Thymus (tissue), 11 donors: ENCODE measurements around the gene BRD3. TPM values are rescaled to one million over a fixed set of nuclear protein-coding genes. Genes with fewer than 3 reads are reported as not detected.

Source experiments
- DNase-seq, 9 donors: peaks; one replicate each; pipeline ENCODE4 v3.0.0-alpha.2; 2013; ENCODE audit warnings: low spot score in 9 of 9, low read depth in 6 of 9, missing footprints in 1 of 9
- H3K27ac ChIP-seq, 2 donors: one replicate each; pipeline ENCODE4 v1.5.1; 2013; ENCODE audit warnings: control low read depth in 1 of 2, low read depth in 1 of 2, low read length in 1 of 2, mild to moderate bottlenecking in 1 of 2, moderate library complexity in 1 of 2
- H3K27me3 ChIP-seq, 2 donors: one replicate each; pipeline ENCODE4 v1.5.1; 2013; ENCODE audit warnings: low read length in 1 of 2; ENCODE audit not compliant: control insufficient read depth in 2 of 2, insufficient read depth in 1 of 2
- H3K36me3 ChIP-seq, 2 donors: one replicate each; pipeline ENCODE4 v1.5.1; 2013; ENCODE audit warnings: low read length in 1 of 2, mild to moderate bottlenecking in 1 of 2, moderate library complexity in 1 of 2; ENCODE audit not compliant: control insufficient read depth in 2 of 2, insufficient read depth in 2 of 2
- H3K4me1 ChIP-seq, 2 donors: one replicate each; pipeline ENCODE4 v1.5.1; 2013; ENCODE audit warnings: low read length in 2 of 2; ENCODE audit not compliant: control insufficient read depth in 2 of 2, insufficient read depth in 2 of 2
- H3K4me3 ChIP-seq, 2 donors: one replicate each; pipeline ENCODE4 v1.5.1; 2013; ENCODE audit warnings: low read length in 2 of 2, control low read depth in 1 of 2, mild to moderate bottlenecking in 1 of 2
- H3K9me3 ChIP-seq, 2 donors: one replicate each; pipeline ENCODE4 v1.5.1; 2013; ENCODE audit warnings: low read length in 1 of 2, mild to moderate bottlenecking in 1 of 2; ENCODE audit not compliant: control insufficient read depth in 2 of 2, insufficient read depth in 1 of 2
- WGBS: extraction: QIAGEN DNeasy Blood & Tissue Kit; methylation state at CpG from one replicate; pipeline ENCODE4 v1.1.7; 2013; 5-methylcytosine and 5-hydroxymethylcytosine counted together
- polyA plus RNA-seq: library from polyadenylated mRNA; stranded (reverse); fragments of 200-250 nt; gene quantifications from one replicate; pipeline ENCODE4 v1.2.3, GENCODE V29; 2013
- total RNA-seq: library from RNA; stranded (reverse); fragments of 120-200 nt; gene quantifications from one replicate; pipeline ENCODE4 v1.2.4, GENCODE V29; 2013
- donor health status: healthy.

The BRD3 gene
- total and polyA plus RNA-seq, 2 donors: 6.4 to 14.5 TPM

GRCh38 chr9:134029248-134030226, 38.3 kb downstream of the BRD3 start:
- WGBS: 98% methylated on average over 21 of the region's 21 CpGs

GRCh38 chr9:134028575-134029247, 39.1 kb downstream of the BRD3 start:
- Histone ChIP-seq H3K4me1 (peaks cover 4 to 15% of the 10 kb centered on the region in 2 donors), H3K27ac (no peak overlapping the region), H3K27me3 (no peaks in the 10 kb centered on the region), H3K4me3 (no peak overlapping the region), H3K9me3 (peaks cover 0 to 2% of the 10 kb centered on the region in 2 donors), H3K36me3 (peaks cover 28 to 41% of the 10 kb centered on the region in 2 donors)
- DNase-seq: no peak
- WGBS: 96% methylated on average over 22 of the region's 22 CpGs

More at GRCh38 chr9:134029248-134030226, 38.3 kb downstream of the BRD3 start:
- H3K27me3 ChIP-seq: no peaks in the 10 kb centered on the region
- peaks cover 4 to 14% of the 10 kb centered on the region in 2 donors for H3K4me1 ChIP-seq
- no peak overlapping the region for H3K27ac ChIP-seq
- no peak for DNase-seq
- H3K4me3 ChIP-seq: no peak overlapping the region
- peaks cover 37 to 49% of the 10 kb centered on the region in 2 donors for H3K36me3 ChIP-seq
- H3K9me3 ChIP-seq: peaks cover 0 to 2% of the 10 kb centered on the region in 2 donors

GRCh38 chr9:134028076-134028475, 39.8 kb downstream of the BRD3 start:
- H3K36me3 ChIP-seq: peaks cover 22 to 35% of the 10 kb centered on the region in 2 donors
- whole genome bisulfite sequencing: 99% methylated on average over 9 of the region's 9 CpGs
- peaks cover 0 to 2% of the 10 kb centered on the region in 2 donors for H3K9me3 ChIP-seq
- H3K27ac ChIP-seq: no peak overlapping the region
- no peak overlapping the region for H3K4me3 ChIP-seq
- no peak for DNase-seq
- peaks cover 4 to 15% of the 10 kb centered on the region in 2 donors for H3K4me1 ChIP-seq
- H3K27me3 ChIP-seq: no peaks in the 10 kb centered on the region

- no peak for DNase-seq
These were observed 40.3 kb downstream of the BRD3 start for GRCh38 chr9:134027561-134027960.

GRCh38 chr9:134026981-134027380, 40.8 kb downstream of the BRD3 start:
- WGBS: 97% methylated on average over 8 of the region's 8 CpGs

More at GRCh38 chr9:134027561-134027960, 40.3 kb downstream of the BRD3 start:
- no peaks in the 10 kb centered on the region for H3K27me3 ChIP-seq
- H3K36me3 ChIP-seq: peaks cover 17 to 30% of the 10 kb centered on the region in 2 donors
- H3K9me3 ChIP-seq: no peaks in the 10 kb centered on the region
- H3K4me3 ChIP-seq: no peak overlapping the region
- 97% methylated on average over 7 of the region's 7 CpGs for WGBS
- H3K27ac ChIP-seq: no peak overlapping the region
- H3K4me1 ChIP-seq: peaks cover 4 to 15% of the 10 kb centered on the region in 2 donors

GRCh38 chr9:134026581-134026980, 41.2 kb downstream of the BRD3 start:
- H3K4me3 ChIP-seq: no peak overlapping the region
- peaks cover 9 to 22% of the 10 kb centered on the region in 2 donors for H3K36me3 ChIP-seq
- H3K4me1 ChIP-seq: peaks cover 4 to 12% of the 10 kb centered on the region in 2 donors
- no peaks in the 10 kb centered on the region for H3K9me3 ChIP-seq
- no peaks in the 10 kb centered on the region for H3K27me3 ChIP-seq
- DNase-seq: no peak
- WGBS: 97% methylated on average over 18 of the region's 18 CpGs
- H3K27ac ChIP-seq: no peak overlapping the region

More at GRCh38 chr9:134026981-134027380, 40.8 kb downstream of the BRD3 start:
- DNase-seq: no peak
- H3K4me1 ChIP-seq: peaks cover 4 to 12% of the 10 kb centered on the region in 2 donors
- no peaks in the 10 kb centered on the region for H3K27me3 ChIP-seq
- no peak overlapping the region for H3K4me3 ChIP-seq
- H3K9me3 ChIP-seq: no peaks in the 10 kb centered on the region
- H3K27ac ChIP-seq: no peak overlapping the region
- H3K36me3 ChIP-seq: peaks cover 13 to 26% of the 10 kb centered on the region in 2 donors

GRCh38 chr9:134025606-134026541, 42.0 kb downstream of the BRD3 start:
- 19% methylated on average over 66 of the region's 66 CpGs for WGBS

GRCh38 chr9:134024828-134025605, 42.8 kb downstream of the BRD3 start, which contains the start of gene BRD3OS:
Gene BRD3OS, plus strand, starts transcription at chr9:134025481. Its CDS starts 1,267 bp downstream, at chr9:134026748.
- Histone ChIP-seq H3K36me3 (peaks cover 0 to 11% of the 10 kb centered on the region in 2 donors), H3K27ac (peak within 1 kb of the TSS; percentile 66 to 71), H3K9me3 (no peaks in the 10 kb centered on the region), H3K27me3 (no peaks in the 10 kb centered on the region), H3K4me1 (peaks cover 4 to 12% of the 10 kb centered on the region in 2 donors), H3K4me3 (peak within 1 kb of the TSS; percentile 72 to 87)
- peak; percentile 87 to 96 (median 94) for DNase-seq
- WGBS: 2% methylated on average over 43 of the region's 43 CpGs

More at GRCh38 chr9:134025606-134026541, 42.0 kb downstream of the BRD3 start:
- H3K36me3 ChIP-seq: peaks cover 5 to 17% of the 10 kb centered on the region in 2 donors
- peak; percentile 41 to 81 (median 55) for DNase-seq
- peak overlapping the region; percentile 66 to 71 for H3K27ac ChIP-seq
- H3K4me1 ChIP-seq: peaks cover 4 to 12% of the 10 kb centered on the region in 2 donors
- H3K27me3 ChIP-seq: no peaks in the 10 kb centered on the region
- H3K4me3 ChIP-seq: peak overlapping the region; percentile 72 to 87
- H3K9me3 ChIP-seq: no peaks in the 10 kb centered on the region
